LNCaP clone FGC (cell line): ENCODE results near the gene KCTD1.
A peak's percentile ranks its signal among the peaks of the same experiment; 100 is the strongest.

Experiments used
- DNase-seq: peaks from one replicate; pipeline ENCODE4 v3.0.0-alpha.2; 2011; ENCODE audit warnings: low read depth
- H3K4me3 ChIP-seq: 2 replicates; pipeline ENCODE4 v1.5.1; 2011; ENCODE audit warnings: mild to moderate bottlenecking, low read depth, low read length, control low read depth
- TF ChIP-seq, protein P1 (sequence below): IDR thresholded peaks from 2 replicates; pipeline ENCODE4 v1.5.1; 2012; ENCODE audit warnings: mild to moderate bottlenecking; ENCODE audit not compliant: control insufficient read depth, insufficient read depth; ENCODE audit errors: extremely low read depth

The KCTD1 gene

GRCh38 chr18:26471027-26471426 lies 77.3 kb downstream of the KCTD1 start:
- no peak for DNase-seq
- no peak overlapping the region for H3K4me3 ChIP-seq
- TF ChIP-seq, protein P1, sequence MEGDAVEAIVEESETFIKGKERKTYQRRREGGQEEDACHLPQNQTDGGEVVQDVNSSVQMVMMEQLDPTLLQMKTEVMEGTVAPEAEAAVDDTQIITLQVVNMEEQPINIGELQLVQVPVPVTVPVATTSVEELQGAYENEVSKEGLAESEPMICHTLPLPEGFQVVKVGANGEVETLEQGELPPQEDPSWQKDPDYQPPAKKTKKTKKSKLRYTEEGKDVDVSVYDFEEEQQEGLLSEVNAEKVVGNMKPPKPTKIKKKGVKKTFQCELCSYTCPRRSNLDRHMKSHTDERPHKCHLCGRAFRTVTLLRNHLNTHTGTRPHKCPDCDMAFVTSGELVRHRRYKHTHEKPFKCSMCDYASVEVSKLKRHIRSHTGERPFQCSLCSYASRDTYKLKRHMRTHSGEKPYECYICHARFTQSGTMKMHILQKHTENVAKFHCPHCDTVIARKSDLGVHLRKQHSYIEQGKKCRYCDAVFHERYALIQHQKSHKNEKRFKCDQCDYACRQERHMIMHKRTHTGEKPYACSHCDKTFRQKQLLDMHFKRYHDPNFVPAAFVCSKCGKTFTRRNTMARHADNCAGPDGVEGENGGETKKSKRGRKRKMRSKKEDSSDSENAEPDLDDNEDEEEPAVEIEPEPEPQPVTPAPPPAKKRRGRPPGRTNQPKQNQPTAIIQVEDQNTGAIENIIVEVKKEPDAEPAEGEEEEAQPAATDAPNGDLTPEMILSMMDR: no peak

DNA sequence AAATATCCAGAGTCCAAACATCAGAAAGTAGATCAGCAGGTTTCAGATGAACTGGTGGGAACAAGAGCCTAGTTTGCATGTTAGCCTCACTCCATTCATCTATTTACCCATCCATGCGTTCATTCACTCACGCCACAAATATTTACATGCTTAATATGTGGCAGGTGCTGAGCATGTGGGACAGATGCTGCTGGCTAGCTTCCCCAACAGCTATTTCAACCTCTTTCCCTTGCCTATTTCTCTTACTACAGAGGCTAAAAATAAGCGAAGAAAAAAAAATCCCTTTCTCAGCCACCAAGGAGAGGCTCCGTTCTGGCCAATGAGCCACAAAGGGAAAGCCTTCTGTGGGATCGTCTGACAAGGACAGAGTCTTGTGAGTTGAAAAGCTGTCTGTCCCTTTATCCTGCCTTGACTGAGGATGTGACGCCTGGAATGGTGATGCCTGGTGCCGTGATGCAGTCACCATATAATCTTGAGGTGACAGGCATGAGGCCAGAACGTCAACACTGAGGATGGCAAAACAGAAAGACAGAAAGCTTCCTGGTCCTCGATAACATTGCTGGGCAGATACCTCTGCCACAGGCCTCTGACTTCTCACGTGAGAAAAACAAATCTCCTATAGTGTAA lies 78.2 kb downstream of the KCTD1 start:
- TF ChIP-seq, protein P1: no peak
- no peak for DNase-seq
- H3K4me3 ChIP-seq: no peak overlapping the region

DNA sequence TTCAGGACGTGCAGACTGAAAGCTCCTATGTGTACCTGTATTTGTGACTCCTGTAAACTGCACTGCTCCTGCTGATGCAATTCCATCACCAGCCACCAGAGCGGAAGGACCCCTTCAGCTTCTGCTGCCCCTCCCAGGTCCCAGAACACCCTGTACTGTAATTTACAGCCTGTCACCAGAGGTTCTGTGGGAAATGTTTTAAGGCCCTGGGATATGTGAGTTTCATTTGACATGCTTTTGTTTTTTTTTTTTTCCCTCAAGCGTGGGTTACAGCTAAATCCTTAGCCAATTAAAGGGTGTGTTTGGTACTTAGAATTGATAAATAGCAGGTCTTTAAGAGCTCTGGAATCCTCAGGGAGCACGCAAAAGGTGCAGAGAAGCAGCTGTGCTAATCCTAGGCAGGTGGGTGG lies 79.4 kb downstream of the KCTD1 start:
- TF ChIP-seq, protein P1: peak; percentile 41
- H3K4me3 ChIP-seq: no peak overlapping the region
- no peak for DNase-seq

GRCh38 chr18:26466026-26466425 lies 82.3 kb downstream of the KCTD1 start:
- no peak overlapping the region for H3K4me3 ChIP-seq
- TF ChIP-seq, protein P1: no peak
- no peak for DNase-seq

DNA sequence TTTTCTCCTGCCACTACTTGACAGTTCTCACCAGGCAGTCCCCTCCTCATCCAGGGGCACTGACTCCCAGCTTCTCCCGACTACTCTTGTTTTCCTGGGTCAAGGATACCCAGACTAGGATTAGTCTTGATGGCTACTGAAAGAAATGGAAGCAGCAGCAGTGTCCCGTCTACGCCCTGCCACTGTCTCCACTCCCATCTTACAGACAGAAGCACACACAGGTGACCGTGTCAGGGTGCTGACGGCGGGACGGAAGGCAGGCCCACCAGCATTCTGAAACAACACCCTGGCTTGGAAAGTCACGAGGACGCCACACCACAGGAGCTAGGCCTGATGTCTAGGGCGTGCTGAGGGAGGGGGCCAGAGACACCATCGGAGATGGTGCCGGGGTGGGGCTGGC lies 82.9 kb downstream of the KCTD1 start:
- no peak for DNase-seq
- H3K4me3 ChIP-seq: no peak overlapping the region
- TF ChIP-seq, protein P1: no peak

DNA sequence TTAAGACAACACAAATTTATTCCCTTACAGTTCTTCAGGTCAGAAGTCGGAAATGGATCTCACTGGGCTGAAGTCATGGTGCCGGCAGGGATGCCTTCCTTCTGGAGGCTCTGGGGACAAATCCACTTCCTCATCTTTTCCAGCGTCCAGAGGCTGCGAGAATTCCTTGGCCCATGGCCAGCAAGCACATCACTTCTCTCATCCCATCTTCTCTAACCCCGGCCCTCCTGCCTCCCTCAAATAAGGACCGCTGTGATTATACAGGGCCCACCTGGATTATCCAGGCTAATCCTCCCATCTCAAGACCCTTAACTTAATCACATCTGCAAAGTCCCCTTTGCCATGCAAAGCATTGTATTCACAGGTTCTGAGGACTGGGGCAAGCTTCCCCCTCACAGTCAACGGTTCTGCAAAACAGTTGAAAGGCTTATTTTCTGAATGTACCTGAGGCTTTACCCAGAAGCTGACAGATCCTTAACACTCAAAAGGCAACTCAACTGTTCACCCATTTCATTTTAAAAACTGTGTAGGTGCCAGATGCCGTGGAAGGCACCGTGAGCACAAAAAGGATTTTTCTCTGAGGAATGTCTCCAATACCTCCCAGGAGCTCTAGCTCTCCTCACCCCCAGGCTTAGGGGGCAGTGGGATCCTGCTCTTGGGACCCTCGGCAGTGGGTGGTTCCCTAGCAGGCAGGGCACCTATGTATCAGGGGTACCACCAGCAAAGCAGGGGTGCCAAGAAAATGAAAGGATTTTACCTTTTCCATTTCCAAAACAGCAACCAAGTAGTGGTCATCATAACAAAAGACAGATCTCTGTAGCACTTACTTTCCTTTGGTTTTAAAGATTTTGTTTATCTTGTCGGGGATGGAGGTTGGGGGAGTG lies 84.0 kb downstream of the KCTD1 start:
- DNase-seq: no peak
- H3K4me3 ChIP-seq: no peak overlapping the region
- TF ChIP-seq, protein P1: no peak
